ENCODE results near the gene OVCA2. TPM values are rescaled to one million over a fixed set of nuclear protein-coding genes. Genes with fewer than 3 reads are reported as not detected.
"Not testable (repeated sequence)": the region's sequence is repeated elsewhere in the genome, so short reads cannot be mapped to it uniquely, and the experiment has no call there.

Gene OVCA2
- total RNA-seq, 1 donor from 2014 or later, result 43.9 TPM

DNA sequence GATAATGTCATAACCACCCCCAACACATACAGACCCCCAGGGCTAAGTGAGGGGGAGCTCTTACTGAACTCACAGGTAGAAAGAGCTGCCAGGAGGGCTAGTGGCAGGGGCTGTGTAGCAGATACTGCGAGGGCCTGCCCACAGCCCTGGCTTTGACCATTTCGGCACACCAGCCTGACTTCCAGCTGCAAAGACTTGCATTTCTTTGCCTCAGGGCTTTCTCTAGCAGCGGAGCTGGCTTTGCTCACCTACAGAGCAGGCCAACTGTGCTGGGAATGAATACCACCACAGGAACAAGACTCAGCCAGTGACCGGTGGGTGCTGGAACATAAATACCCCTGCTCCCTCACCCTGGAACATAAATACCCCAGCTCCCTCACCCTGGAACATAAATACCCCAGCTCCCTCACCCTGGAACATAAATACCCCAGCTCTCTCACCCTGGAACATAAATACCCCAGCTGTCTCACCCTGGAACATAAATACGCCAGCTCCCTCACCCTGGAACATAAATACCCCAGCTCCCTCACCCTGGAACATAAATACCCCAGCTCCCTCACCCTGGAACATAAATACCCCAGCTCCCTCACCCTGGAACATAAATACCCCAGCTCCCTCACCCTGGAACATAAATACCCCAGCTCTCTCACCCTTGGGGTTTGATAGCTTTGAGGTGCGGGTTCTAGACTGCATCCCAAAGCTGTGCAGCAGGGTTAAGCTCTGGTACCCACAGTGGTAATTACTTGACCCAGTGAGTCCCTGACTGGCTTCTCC, 28.4 kb upstream of the OVCA2 start:
- not testable (repeated sequence) for DNase-seq (ENCODE audit: low read depth)

DNA sequence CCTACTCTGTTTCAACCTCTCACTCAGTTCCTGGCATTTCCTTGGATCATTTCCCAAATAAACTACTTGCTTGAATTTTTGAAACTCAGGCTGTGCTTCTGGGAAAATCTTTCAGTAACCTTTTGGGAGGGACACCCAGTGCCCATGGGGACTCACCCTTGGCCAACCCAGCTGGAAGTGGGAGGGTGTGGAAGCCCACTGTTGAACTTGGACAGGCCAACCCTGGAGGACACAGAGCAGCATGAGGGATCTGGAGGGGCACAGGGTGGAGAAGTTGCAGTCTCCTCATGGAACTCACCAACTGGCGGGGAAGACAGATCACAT, 27.9 kb upstream of the OVCA2 start:
- no peak for DNase-seq (ENCODE audit: low read depth)

DNA sequence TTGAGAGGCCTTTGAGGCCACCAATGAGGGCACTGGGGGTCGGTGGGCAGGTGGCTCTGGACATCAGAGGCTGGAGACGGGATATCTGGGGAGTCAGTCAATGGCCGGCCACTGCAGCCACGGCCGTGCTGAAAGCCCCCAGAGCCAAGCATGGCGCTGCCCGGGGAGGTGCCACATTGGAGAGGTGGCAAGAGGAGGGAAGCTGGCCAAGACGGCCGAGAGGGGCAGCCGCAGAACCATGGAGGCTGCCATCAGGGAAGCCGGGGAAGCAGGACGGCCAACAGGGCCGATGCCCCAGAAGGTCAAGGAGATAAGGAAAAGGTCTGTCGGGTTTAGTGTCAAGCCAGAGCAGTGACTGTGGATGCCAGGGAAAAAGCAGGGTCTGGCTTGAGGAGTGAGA, 26.5 kb upstream of the OVCA2 start:
- DNase-seq (ENCODE audit: low read depth), result no peak

DNA sequence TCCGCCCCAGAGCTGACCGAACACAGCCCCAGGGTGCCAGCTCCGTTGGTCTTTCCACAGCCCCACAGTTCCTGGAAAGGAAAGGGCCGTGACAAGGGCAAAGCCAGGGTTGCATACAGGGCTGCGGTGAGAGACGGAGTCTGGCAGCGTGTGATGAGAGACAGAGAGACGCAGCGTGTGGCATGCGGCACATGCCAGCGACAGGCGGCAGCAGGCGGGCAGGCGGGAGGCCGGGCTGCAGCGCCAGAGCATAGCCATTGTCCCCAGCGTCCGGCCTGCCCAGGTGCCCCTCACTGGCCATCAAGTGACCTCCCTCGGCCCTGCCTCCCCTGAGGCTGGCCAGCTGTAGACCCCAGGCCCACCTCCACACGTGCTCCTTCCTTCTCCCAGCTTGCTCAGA, 25.3 kb upstream of the OVCA2 start:
- DNase-seq (ENCODE audit: low read depth), result no peak

DNA sequence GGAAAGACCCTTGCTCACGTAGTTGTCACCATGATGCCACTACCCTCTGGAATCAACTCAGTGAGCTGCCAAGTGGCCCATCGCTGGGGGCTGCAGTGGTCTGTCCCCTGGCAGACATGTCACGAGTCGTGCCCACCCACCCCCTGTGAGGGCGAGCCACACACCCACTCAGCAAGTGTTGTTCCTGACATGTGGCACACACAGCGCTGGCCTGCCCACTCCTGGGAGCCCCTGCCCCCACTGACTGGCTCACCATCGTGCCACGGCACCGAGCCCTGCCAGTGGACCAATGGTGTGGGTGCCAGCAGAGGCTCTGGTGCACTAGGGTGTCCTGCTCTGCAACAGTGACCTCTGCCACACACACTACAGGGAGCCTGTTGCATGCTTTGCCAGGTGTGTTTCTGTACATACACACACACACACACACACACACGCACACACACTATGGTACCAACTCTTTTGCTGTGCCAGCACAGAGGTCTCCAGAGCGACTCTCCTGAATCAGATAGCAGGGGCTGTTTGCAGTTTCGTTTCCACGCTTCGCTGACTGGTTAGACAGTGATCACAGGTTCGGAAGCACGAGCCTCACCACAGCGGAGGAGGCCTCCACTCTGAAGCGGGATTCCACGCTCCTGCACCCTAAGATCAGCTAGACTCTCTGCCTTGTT, 24.4 kb upstream of the OVCA2 start:
- no peak for DNase-seq (ENCODE audit: low read depth)

DNA sequence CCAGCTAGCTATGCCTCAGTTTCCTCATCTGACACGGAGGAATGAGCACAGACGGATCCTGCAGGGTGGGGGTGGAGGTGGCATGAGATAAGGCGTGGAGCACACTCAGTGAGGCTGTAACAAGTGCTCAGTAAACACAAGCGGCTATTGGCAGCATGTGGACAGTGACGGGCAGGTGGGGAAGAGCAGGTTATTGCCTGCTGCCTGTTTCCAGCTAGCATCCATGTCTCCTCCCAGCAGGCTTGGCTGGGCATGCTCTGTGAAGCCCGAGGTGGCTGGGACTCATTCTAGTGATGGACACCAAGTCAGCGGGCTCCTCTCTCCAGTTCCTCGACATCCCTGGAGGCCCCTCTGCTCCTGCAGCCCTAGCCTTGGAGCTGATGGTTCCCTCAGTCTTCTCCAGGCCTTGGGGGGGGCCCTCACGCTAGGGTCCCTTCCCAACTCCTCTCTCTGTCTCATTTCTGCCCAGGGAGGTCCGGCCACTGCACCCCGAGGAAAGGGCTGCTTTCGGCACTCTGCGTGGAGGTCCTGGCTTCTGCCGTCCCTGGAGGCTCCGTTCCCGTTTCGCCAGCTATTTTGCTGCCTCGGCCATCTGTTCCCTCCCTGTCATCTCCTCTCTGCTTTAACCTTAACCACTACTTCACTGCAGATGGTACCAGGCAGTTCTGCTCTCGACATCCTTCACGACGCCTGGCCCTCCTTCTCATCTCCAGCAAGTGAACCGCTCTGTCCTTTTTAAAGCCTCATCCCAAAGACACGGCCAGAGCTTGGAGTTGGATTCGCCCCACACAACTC, 22.9 kb upstream of the OVCA2 start:
- DNase-seq (ENCODE audit: low read depth), result no peak

DNA sequence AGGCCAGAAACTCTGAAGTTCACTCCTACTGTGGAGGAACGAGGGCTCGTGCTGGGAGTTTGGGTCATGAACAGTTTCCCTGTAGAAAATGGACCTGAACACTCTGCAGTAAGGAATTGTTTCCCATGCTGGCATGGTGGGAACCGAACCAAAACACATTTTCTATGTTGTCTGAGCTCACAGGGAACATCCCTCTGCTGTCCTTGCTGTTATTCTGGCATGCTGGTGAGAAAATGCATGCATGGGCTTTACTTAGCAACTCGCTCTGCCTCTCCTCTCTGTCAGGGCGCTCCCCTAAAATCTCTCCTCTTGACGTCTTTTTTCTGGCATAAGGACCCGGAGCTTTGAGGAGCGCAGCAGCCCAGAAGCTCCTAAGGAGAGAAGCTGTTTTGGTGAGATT, 22.1 kb upstream of the OVCA2 start:
- DNase-seq (ENCODE audit: low read depth), result no peak

DNA sequence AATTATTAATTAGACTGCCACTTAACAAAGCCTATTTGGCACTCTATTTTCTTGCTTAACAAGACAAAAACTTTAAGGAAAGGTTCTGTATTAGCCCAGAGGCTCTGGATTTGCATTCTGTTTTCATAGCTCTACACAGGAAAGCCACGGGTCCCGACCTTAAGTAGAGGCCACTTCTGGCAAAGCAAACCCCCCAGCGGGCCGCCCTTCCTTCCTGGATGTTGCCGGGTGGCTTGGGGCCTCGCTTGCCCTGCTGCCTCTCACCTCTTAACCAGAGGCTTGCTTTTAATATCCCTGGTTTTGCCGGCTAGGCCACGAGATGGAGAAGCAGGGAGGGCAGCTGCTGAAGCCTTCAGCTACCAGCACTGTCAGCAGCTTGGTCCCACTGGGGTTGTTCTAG, 21.1 kb upstream of the OVCA2 start:
- DNase-seq (ENCODE audit: low read depth), result peak; percentile 81

DNA sequence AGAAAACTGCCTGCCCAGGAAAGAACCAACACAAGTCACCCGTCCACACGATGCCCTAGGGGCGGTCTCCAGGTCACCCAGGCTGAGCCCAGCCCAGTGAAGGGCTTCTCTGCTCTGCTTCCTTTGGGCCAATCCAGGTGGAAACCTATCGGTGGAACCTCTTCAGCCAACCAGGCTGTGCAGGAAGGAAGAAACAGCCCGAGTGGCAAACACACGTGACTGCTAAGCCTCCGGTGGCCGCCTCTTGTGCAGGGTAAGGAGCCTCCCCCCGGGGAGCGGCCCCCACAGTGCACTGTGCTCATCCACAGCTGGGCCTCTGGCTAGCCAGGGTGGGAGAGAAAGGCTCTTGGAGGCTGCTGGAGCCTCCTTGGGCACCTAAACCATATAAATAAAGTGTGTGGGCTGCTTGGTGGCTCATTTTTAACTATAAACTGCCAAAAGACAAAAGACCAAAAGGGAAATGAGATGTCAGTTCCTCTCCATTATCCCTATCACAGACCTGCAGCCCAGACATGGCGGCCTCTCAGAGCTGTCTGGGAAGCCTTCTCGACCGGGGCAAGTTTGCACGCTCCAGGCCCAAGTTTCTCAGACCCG, 19.1 kb upstream of the OVCA2 start:
- DNase-seq (ENCODE audit: low read depth), result no peak

DNA sequence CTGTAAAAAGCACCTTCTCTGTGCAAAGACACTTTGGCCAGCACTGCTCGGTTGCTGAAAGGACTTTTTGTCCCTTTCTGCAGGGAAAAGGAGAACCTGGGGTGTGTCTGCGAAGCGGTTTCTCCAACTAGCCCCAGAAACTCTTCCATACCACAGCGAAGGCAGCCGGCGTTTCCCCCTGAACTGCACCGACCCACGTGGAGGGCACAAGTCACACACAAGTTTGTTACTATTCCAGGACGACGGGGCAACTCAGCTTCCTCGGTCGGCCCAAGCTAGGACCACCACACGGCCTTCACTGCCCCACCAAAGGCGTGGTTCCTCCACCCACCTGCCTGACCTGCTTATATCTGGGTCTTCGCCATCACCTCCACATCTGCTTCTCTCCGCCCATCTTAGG, 18.6 kb upstream of the OVCA2 start:
- DNase-seq (ENCODE audit: low read depth), result no peak

DNA sequence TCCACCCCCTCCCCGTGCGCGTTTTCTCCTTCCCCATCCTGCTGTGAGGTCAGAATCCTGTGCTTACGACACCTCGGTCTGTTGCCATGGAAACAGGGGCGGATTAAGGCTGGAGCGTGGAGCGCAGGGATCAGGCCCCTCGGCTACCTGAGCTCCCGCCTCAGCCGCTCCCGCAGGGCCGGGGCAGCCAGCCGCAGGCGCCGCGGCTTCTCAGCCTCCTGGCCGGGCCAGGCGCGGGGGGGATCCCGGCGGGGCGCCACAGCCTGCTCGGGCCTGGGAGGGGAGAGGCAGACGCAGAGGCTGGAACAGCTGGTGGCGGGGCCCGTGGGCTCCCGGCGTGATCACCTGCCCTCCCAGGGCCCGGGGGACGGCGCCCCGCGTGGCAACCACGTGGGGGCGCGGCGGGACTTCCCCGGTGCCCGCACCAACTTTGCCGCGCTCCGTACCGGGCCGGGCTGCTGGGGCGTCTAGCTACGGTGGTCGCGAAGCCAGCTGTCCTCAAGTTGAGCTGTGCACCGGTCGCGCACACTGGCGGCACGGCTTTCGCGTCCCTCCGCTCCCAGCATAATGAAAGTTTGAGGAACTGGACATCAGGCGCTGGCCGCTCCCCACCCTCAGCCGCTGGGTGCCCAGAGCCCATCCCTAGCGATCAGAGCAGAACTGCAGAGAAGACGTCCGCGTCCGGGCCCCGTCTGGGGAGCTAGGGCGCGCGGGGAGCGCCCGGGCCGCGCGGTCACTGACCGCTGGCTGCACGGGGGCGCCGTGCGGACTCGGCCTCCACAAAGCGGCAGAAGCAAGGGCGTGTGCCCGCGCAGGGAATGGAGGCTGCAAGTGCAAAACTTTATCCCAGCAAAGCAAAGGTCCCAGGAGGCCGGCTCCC, 17.9 kb upstream of the OVCA2 start:
- no peak for DNase-seq (ENCODE audit: low read depth)

DNA sequence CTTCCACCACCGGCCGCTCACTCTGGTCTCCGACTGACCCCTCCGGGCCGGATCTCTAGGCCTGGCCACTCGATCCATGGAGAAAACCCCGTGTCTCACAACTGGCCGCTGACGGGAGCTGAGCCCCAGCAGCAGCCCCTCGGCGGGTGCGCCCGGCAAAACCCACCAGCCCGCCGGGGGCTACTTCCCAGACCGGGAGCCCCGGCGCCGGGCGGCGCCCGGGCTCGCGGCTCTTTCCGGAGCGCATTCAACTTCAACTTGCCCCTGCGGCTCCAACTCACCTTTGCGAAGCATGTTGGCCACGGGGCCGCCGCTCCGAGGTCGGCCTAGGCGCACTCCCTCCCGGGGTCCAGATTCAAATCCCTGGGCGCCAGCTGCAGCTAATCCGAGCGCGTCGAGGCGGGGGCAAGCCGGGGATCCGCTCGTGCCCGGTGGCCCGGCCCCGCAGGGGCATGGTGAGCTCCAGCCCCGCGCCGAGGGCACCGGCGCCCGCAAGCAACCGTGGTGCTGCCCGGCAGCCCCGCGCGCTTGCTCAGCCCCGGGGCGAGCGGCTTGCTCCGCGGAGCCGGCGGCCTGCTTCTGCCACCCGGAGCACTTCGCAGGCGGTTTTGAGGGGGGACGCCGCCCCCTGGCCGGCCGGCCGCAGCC, 17.1 kb upstream of the OVCA2 start:
- DNase-seq (ENCODE audit: low read depth), result no peak

DNA sequence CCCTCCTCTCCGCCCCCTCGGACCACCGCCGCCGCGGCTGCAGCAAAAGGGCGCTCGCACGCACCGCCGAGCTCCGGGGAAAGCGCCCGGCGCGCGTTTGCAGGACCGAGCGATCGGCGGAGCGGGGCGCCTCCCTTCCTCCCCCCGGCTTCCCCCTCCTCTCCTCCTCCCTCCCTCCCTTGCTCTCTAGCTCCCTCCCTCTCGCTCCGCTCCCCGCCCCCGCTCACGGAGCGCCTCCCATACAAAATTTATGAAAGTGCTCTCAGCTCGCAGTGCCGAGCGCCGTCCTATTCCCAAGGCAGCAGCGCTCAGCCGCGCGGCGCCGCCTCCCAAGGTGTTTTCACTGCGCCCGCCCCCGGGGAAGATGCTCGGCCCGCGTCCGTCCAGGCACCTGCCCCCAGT, 16.6 kb upstream of the OVCA2 start, which contains the start of gene RTN4RL1:
RTN4RL1 (minus strand) TSS at position 115 of the 402 bp plus-strand sequence. CDS start 469 bp downstream, outside the sequence.
- no peak for DNase-seq (ENCODE audit: low read depth)

DNA sequence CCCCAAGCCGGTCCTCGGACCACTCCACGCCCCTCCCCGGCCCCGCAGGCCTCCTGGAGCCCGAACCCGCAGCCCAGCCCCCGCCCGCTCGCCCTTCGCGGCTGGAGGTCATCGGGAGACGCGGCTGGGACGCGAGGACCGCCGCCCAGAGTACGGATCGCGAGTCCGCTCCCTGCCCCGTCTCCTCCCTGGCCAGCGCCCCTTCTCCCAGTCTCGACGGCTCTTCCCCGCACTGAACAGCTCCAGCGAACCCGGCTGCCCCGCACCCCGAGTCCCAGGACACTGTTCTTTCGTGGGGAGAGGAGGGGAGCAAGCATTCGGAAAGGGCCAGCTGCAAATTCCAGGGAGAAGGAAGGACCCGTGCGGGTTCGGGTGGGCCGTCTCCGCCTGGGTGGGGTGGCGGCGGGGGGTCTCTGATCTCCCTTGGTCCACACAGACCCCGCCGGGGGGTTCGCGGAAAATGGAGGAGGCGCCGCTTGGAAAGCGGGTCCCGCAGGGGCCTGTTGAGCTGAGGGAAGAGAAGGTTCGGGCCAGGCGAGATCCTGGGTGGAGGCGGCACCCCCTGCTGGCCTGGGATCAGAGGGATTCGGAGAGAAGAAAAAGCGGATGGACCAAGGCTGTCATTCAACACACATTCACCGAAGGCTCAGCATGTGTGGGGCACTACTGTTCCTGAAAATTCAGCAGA, 16.1 kb upstream of the OVCA2 start:
- DNase-seq (ENCODE audit: low read depth), result peak; percentile 80

DNA sequence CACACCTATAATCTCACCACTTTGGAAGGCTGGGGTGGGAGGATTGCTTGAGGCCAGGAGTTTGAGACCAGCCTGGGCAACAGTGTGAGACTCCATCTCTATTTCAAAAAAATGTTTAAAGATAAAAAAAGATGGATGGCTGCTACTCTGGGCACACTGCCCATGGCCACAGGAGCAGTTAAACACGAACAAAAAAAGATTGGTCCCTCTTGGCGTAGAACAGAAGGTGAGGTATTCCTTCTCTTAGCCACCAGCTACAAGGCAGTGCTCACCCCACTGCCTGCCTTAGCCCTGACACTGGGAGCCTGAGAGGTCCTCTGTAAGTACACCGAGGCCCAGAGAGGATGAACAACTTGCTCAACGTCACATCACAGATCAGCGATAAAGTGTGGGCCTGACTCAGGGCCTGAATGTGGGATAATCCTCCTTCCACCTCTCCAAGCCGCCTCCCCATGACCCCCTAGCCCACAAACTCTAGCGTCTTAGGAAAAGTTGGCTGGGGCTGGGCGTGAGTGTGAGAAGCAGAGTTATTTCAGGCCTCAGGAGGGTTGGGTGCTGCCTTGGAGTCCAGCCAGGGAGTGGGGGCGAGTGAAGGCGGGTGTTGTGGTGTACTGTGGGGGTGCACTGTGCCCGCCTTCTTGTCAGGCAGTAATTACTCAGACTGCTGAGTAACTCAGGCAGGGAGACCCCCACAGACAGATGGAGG, 14.1 kb upstream of the OVCA2 start:
- DNase-seq (ENCODE audit: low read depth), result no peak

DNA sequence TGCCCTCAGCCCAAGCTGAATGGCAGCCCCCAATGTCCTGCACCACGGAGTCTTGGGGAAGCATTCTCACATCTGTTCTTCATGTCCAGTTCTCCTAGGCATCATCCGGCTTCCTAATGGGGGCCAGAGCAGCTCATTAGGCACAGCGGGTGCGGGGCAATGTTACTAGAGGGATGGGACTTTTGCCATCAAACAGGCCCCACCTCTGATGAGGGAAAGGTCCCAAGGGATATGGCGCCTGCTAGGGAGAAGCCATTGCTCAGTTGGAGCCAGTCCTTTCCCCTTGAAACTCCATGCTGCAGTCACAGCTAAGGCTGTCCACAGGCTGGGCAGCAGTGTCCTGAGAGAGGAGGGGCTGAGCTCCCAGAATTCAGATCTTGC, 13.6 kb upstream of the OVCA2 start:
- no peak for DNase-seq (ENCODE audit: low read depth)

DNA sequence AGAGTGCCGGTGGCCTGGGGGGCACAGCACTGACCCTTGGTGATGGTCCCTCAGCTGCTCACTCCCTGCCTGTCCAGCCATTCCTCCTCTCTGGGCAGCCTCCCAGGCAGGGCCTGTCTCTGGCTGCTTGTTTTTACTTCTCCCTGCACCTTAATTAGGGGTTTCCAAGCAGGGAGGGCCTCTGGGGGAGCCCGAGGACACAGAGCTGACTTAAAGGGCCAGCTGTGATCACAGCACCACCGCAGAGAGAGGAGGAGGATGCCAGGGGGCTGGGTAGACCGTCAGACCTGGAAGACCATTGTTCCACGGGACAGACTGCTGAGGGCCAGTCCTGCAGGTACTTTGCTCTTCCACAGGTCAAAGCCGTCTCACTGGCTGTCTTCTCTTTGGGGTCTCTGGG, 13.1 kb upstream of the OVCA2 start:
- DNase-seq (ENCODE audit: low read depth), result no peak

DNA sequence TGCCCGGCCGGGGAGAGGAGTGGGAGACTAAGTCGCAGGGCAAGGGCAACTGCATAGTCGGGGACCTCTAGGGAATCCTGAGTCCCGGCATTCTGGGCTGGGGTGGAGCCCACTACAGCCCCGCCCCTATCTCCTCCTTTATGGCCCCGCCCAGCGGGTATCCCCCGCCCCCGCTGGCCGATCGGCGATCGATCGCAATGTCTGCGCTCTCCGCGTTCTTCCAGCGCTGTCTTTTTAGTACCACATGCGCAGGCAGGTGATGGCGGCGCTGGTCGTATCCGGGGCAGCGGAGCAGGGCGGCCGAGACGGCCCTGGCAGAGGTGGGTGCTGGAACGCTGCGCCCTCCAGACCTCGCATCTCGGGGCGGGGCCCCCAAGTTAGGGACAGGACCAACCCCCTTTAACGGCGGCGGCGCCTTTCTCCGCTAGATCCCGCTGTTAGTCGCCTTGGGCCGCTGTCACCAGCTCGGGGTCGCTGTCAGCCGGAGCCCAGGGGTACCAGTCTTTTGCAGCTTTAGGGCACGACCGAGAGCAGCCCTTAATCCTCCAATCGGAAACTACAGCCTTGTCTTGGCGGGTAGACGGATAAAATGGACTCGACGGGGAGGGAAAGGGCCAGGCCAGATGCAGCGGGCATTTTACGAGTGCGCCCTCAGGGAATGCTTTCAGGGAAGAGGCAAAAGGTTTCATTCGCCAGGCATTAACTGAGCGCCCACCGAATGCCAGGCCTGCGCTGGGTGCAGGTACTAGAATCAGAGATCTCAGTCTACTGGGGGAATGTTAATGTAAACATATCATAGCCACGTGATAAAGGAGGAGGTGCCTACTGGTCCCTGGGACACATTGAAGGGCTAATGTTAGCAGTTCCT, 11.7 kb upstream of the OVCA2 start, which contains the start of gene DPH1:
DPH1 (plus strand) TSS at position 243 of the 868 bp plus-strand sequence; CDS start at position 260, 17 bp downstream.
- peak; percentile 90 for DNase-seq (ENCODE audit: low read depth)
